HG03135 (cell line): Measurements from ENCODE around the gene LMCD1.

Experiments used
- ATAC-seq: cut with Tn5 transposase; IDR thresholded peaks from one replicate; pipeline ENCODE4 v1.9.1; 2021; ENCODE audit warnings: mild to moderate bottlenecking, moderate library complexity; ENCODE audit not compliant: unreplicated experiment

LMCD1 gene

DNA sequence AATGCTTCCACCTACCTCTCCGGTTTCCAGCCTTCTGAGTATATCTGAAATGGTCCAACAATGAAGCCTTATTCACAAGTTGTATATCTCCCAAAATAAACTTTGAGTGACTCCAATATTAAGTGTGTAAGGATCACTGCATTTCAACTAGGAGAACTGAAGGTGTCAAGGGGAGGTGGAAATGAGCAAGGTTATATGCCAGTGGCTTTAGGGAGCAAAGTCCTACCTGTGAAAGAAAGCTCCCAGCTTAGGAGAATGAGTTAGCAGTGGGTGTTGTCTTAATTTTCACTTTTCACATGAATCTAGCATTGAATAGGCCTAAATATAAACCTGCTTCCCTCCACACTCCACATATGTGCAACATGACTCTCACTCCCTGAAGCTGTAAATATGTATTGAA, 29.0 kb downstream of the LMCD1 start:
- ATAC-seq, result no peak

DNA sequence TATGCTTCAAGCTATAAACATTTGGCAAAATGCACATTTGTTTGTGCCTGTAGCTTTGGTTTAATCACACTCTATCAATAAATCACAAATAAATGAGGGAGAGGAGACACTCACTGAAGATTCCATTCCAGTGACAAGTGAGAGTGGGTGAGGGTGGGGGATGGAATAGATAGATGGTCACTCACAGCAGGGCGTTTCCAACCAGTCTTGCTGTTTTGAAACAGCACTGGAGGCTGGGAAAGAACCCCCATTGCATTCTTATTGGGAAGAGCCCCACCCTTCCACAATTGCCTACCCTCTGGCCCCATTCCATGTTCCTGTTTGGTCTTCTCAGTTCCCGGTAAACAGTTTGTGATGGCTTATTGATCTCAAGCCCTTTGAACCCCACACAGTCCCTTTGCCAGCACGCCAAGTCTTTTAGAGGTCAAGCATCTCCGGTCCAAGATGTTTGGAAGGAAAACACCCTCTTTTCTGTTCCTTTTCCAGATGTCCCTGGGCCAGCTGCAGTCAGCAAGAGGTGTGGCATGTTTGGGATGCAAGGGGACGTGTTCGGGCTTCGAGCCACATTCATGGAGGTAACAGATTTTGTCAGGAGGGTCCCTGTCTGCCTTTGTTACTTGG, 30.7 kb downstream of the LMCD1 start:
- no peak for ATAC-seq

DNA sequence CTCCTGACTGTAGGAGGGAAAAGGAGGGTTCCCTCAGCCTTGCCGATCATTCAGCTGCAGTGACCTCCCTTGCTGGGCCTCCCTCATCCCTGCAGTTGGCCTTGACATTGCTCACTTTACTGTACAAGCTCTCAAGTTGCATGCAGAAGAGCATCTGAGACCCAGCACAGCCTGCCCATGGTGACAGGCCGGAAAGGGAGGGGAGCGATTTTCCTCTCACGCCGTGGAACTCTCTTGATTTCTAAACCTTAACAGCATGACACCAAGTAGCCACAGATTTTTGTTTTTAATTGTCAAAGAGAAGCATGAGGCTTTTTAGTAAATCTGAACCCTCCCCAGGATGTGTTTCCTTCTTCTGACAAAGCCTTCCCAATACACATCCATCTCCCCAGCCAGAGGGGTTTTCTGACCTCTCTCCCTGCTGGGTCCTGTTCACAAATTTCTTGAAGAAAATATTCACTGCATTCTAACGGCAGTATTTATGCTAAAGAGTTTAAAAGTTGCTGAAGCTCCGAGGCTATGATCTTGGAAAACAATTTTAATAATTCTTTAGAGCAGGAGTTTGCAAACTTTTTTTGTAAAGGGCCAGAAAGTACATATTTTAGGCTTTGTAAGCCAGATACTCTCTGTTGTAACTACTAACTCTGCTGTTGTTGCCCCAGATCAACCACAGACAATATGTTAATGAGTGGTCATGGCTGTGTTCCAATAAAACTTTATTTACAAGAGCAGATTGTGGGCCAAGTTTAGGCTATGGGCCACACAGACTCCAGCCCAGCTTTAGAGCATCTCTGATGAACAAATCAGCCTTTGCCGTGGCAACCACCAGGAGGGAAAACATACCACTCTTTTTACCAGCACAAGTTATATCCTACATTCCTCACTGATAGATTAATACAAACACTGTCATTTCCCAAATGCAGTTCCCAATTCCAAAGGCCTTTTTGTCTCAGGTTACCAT, 34.8 kb downstream of the LMCD1 start:
- ATAC-seq, result no peak

DNA sequence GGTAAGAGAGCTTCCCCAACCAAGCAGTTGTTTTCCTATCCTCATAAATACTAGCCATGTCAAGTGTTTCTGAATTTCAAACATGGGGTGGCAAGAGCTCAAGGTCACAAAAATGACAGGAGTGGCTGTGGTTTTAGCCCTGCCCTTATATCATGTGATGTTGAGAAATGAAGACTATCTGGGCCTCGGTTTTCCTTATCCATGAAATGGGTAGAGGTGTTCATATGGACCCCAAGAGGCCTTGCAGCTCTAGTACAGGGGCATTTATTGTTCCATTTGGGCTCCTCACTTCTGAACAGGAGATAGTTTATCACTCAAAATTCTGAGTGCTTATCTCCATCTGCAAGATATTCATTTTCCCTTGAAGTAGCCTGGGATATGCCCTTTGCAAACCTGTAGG, 35.8 kb downstream of the LMCD1 start:
- no peak for ATAC-seq

DNA sequence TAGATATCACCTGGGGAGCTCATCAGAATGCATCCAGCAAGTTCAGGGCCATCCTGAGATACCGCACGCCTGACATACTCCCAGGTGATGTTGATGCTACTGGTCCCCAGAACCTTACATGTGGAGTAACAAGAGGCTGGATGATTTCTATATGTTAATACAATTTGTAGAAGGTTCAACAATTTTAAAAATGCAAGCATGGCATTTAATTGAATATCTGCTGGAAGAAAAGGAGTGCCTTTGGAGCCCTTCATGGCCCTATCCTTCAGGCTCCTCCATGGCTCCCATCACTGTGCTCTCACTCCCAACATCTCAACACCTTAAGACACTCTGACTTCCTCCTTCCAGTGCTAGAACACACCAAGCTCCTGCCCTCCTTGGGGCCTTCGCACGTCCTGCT, 36.6 kb downstream of the LMCD1 start:
- ATAC-seq, result no peak

DNA sequence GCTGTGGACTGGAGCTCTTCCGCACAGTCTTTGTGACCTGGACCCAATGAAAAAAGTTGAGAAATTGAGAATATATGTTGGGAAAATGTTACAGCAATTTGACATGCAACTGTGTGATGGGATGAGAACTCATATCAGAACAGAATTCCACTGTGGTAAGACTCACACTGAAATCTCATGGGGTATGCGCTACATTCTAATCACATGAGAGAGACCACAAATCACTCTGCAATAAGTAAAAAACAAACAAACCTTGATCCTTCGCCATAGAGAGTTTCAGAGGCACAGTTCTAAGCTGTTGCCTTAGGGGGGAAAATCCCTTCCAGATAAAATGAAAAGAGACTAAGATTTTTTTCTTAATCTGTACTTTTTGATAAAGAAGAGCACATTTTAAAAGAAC, 37.3 kb downstream of the LMCD1 start:
- no peak for ATAC-seq

DNA sequence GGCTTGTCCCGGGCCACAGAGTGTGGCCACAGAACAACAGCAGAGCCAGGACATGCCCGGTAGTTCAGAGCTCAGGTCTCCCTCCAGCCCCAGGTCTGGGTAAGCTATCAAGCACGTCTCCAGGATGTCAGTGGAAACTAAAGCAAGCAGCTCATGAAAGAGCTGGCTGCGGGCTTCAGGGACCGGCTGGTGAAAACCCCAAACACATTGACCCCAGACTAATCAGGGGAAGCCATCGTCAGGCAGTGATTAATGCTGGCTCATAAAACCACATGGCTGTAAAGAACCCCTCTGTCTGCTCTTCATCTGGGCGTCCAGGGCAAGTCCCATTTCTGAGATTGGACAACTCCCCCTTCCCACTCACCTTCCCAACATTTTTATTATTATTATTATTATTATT, 37.8 kb downstream of the LMCD1 start:
- ATAC-seq, result no peak

DNA sequence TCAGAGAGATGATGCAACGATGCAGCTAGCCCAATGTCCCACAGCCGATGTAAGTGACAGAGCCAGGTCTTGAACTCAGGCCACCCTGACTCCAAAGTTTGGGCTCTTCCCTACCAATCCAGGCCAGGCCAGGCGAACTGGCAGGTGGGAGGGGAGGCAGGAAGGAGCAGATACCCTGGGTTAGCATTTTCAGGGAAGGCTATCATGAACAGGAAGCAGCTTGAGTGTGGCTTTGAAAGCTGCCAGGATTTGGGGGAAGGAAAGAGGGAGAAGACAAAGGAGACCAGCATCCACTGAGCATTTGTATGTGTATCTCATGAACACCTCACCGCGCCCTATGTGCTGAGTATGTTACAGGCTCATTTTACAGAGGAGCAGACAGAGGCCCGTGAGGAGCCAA, 38.8 kb downstream of the LMCD1 start:
- ATAC-seq, result no peak

DNA sequence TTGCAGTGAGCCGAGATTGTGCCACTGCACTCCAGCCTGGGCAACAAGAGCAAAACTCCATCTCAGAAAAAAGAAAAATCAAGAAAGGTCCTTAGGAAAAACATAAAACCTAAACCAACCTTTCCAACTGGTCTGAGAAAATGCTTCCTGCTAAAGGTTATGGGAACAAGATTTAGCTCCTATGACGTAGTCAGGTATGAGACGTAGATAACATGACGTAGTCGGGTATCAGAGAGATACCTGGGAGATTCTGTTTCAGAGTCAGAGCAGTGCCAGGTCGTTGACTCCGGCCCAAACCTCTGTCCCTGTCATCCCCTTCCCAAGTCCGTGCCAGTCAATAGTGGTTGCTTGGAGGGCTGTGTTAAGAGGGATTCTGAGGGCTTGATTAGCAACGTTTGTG, 39.9 kb downstream of the LMCD1 start:
- ATAC-seq, result no peak

DNA sequence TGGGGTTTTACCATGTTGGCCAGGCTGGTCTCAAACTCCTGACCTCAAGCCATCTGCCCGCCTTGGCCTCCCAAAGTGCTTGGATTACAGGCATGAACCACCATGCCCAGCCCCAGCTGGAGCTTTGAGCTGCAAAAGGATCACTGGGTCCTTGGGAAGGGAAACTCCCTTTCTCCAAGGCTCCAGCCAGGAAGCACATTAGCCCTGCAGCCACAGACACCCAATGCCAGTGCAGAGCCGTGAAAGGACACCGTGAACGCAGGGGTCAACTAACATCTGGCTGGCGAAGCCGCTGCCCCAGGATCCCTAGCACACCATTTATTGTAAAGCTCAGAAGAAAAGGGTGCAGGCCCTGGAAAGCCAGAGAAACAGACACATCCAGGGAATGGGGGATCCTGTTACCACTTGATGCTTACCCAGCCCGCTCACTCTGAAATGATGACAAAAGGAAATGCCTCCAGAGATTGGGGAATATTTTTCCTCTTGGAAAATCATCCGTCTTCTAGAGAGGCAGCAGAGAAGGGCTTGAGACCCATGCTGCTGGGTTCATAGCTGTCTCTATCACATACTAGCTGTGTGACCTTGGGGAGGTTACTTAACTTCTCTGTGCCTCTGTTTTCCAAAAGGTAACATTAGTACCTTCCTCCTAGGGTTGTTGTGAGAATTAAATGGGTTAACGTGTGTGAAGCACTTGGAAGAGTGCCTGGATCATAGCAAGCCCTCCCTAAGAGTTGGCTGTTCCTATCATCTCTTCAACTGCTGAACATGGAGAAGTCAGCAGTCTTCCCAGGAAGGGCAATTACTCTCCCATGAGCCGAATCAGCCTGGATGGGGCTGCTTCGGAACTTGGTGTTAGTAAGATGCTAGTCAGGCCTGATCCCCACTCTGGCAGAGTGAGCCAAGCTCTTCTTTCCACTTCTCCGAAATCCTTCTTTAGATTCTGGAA, 40.8 kb downstream of the LMCD1 start:
- ATAC-seq, result no peak

DNA sequence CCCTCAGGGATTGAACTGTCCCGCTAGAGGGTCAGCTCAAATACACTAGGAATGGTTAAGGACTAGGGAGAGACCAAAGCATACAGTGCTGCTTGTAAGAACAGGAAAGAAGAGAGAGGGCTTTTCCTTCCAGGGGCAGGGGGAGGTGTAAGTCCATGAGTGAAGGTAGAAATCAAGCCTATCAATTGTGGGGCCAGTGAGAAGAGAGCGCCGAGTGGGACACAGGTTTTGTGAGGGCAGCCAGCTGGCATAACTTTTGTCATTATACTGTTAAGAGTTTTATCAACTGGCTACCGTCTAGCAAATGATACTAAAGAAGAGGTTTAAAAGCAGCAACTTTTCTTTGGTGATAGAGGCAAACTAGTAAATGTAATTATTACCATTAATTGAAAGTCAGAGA, 45.0 kb downstream of the LMCD1 start:
- ATAC-seq, result no peak

DNA sequence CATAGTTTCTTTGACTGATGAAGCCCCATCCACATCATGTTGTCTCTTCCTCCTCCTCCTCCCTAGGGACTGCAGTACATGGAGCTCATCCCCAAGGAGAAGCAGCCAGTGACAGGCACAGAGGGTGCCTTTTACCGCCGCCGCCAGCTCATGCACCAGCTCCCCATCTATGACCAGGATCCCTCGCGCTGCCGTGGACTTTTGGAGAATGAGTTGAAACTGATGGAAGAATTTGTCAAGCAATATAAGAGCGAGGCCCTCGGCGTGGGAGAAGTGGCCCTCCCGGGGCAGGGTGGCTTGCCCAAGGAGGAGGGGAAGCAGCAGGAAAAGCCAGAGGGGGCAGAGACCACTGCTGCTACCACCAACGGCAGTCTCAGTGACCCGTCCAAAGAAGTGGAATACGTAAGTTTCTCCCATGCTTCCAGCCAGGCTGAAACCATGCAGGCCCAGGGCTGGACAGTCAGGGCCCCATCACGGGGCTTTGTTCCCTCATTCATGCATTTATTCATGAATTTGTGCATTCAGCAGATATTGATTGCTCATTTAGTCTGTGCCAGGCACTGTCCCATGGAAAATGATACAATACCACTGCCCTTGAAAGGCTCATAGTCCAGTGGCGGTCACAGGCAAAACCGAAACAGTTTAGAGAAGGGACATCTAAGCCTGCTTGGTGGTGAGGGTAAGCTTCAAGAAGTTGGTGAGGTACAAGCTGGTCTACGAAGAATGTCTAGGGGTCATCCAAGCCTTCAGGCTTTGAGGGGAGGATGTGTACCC, 47.1 kb downstream of the LMCD1 start:
- ATAC-seq, result no peak

DNA sequence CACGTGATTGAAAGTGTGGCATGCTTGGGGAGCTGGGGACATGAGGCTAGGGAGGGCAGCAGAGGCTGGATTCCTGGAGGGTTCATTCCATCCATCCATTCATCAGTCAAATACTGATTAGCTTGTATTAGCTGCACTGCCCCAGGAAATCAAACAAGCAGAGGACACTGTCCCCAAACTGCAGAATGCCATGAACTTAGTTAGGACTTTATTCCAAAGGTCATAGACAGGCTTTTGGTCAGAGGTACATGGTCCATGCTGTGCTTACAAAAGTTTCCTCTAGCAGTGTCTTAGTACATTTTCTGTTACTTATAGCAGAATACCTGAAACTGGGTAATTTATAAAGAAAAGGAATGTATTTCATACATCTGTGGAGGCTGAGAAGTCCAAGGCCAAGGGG, 47.7 kb downstream of the LMCD1 start:
- no peak for ATAC-seq

DNA sequence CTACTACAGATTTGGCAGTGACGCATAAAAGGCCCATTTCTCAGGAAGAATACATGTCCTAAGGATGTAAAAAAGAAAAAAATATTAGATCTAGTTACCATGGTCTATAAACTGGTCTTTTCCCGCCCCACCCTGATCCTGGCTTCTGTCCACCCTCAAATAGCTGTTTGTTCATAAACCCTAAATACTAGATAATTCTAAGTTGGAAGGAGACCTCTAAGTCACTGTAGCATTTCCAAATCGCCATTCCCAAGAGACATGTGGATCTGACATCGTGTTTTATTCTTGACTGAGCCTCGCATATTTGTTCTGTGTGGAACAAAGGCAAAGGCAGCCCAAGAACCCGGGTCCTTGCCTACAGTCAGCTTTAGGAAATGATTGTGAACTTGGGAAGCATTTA, 49.0 kb downstream of the LMCD1 start:
- ATAC-seq, result no peak

DNA sequence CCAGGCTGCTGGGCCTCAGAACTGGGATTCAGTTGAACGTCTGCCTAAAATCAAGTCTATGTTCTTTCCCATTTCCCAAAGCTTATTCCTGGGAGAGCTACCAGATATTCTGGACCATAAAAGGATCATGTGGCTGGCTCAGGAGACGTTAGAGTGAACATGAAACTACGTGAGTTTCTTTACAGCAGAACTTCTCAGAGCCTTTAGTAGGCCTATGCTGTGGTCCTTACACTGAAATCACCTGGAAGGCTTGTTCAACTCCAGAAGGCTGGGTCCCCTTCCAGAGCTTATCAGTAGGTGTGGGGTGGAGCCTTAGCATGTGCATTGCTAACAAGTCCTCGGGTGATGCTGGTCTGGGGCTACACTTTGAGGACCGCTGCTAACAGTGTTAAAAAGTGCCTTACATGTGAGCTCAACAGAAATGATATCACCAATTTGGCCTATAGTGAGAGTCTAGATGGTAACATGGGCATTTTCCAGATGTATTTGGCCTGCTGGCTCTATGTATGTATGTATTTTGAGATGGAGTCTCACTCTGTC, 50.7 kb downstream of the LMCD1 start:
- no peak for ATAC-seq

DNA sequence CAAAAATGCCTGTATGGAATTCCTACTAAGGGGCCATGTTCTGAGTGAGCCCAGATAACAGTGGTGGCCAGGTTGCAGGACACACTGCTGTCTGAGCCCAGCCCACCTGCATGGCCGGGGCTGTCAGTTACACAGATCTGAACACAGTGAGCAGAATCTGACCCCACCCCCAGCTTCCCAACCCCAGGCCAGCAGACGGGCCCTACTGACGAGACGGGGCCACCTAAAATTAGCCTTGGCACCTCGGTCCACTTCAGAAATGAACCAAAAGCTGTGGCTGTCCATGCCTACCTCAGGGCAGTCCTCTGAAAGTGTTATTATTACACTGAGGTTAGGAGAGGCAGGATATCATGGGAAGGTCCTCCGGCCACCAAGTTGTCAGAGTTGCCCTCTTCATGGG, 51.8 kb downstream of the LMCD1 start:
- ATAC-seq, result no peak

DNA sequence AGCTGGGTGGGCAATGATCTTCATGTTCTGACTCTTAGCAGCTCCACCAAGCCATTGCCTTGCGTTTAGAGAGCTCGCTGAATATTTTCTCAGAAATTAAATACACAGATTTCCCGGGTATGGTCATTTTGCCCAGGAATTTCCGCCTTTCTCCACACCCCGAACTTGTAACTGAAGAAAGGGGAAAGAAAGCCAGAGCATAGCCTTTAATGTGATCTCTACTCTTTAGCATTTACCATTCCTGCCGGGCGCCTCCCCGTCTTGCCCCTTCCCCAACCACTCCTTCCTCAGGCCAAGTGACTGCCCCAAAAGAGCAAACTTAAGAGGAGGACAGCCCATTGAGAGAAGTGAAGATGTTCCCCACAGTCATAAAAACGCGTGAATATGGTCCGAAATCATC, 53.1 kb downstream of the LMCD1 start:
- ATAC-seq, result no peak

DNA sequence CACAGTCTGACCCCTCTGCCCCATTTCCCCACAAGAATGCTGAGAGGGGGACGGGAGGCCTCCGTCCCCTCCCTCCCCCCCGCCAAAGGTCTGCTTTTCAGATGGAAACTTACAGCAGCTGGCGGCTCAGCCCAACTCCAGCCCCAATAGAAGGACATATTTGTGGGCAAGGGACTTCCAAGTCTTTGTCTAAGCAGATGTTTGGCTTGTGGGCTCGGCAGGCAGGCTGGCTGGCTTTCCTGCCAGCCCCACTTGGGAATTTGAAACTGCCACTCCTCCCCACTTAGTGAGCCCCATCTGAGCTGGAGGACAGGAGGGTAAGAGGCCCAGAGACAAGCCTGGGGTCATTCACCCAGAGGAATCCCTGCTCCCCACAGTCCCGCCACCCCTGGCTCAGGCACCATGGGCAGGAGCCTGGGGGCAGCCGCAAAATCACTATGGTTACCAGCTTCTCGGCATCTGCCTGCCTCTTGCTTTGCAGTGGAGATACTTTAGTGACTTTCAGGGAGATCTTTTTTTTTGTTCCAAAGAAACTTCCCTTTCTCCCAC, 53.6 kb downstream of the LMCD1 start:
- no peak for ATAC-seq

DNA sequence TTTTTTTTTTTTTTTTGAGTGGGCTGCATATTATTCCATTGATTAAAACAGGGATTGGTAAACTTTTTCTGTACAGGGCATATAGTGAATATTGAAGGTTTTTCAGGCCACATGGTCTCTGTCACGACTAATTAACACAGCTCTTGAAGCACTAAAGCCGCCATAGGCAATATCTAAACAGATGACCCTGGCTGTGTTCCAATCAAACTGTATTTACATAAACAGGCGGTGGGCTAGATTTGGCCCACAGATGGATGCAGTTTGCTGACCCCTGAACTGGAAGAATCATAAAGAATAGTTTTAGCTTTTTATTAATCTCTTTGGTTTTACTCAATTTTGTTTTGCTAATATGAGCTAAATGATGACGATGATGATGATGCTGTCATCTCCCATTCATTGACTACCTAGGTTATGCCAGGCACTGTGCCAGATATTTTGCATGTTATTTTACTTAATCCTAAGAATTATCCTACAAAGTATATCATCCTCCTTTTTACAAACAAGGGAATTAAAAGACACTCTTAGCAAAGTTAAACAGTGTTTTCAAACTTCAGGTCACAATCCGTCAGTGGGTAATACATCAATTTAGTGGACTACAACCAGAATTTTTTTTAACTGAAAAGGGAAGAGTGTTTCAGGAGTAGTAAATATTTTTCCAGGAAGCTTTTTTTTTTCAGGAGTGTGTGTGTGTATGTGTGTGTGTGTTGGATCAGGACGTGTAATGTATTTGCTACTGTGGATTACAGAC, 54.3 kb downstream of the LMCD1 start:
- ATAC-seq, result no peak
